Hematopoietic multipotent progenitor cell treated with erythropoietin and hydrocortisone succinate and interleukin-3 and kit ligand, for 15 days (in vitro differentiated cells): Measurements from ENCODE around the gene RIMS1.

Source experiments
- DNase-seq: peaks from one replicate; pipeline ENCODE4 v3.0.0-alpha.2; 2015; ENCODE audit warnings: low spot score

Gene RIMS1

DNA sequence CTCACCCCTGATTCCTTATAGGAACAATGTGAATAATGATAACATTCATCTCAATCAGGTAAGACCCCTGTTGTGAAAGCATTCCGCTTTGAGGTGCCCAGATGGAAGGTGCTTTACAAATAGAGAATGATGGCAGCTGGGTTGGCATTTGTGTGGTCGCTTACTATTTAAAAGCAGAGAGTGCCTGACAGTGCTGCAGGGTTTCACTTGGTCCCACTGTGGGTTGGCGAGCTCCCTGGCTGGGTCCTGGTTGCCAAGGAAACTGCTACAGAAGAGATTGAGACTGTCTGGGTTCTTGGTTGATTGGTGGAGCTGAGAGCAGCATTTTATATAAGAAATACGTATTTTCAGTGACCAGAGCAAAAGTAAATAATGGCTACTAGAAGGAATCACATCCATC, 528.3 kb downstream of the RIMS1 start:
- DNase-seq: no peak

DNA sequence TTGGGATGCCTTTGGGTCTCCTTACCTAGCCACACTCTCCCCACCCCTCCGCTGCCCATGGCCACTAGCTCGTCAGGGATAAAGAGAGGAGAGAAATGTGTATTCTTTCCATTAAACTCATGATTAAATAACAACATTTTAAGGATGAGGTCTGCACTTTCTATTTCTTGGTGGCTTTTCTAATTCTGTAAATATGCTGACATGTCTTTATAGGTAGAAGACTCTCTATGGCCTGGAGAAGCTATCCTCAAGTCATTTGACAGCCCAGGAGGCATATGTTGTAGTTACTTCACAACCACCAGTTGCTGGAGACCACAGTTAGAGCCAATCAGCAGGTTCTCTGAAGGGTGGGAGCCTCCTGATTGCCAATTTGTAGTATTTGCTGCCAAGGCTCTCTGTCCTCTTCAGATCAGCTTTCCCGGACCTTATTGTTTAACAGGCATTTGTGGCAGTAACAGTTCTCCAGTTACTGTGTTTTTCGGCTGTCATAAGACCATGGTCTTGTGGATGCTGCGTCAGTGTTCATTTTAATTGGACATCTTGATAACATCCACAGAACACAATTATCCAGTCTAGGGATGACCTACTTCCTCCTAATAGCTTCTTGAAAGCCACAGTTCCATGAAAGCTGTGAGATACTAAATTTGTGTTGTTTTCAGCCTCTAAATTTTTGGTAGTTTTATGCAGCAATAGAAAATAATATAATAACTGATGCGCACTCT, 530.6 kb downstream of the RIMS1 start:
- DNase-seq: no peak

DNA sequence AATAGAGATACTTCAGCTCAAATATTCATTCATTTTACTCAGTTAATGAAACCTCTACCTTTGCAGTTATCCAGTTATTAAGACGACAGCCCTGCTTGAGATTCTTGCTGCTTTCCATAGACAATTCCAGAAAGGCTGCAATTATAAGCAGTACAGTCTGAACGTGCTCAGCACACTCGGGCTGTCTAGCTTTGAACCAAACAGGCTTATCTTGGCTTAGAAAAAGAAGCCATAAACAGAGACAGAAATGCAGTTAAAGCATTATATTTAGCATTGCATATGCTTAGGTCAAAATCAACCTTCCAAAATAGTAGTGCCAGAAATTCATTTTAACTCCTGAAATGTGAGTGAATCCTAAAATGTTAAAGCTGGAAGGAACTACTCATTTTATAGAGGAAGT, 531.4 kb downstream of the RIMS1 start:
- DNase-seq: no peak

GRCh38 chr6:72418495-72418894, 532.1 kb downstream of the RIMS1 start:
- no peak for DNase-seq

DNA sequence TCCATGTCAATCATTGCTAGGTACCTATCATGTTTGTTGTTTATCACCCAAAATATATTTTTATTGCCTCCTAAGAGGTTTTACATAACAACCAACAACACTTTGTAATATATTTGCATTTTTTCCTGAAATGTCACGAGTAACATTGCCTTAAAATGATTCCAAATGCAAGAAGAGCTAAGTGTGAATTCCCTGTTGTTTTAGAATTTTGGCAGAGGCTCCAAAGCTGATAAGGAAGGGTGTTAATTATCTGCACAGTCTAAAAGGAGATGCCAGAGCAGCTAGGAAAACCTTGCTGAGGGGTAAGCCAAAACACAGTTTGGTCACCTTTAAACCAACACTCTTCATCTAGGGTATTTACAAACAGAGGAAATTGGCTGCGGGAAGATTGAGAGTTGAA, 533.6 kb downstream of the RIMS1 start:
- no peak for DNase-seq

- DNase-seq: no peak
These were observed 534.1 kb downstream of the RIMS1 start for GRCh38 chr6:72420409-72420808.

DNA sequence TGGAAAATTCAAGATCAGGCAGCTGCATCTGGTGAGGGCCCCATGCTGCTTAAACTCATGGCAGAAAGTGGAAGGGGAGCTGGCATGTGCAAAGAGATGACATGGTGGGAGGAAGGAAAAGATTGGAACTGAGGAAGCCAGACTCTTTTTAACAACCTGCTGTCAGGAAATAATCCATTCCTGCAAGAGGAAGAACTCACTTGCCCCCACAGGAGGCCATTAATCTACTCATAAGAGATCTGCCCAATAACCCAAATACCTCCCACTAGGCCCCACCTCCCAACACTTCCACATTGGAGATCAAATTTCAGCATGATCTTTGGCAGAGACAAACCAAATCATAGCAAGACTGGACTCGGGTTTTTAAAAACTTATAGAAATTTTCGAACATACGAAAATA, 535.0 kb downstream of the RIMS1 start:
- DNase-seq: no peak

- DNase-seq: no peak
These were observed 535.8 kb downstream of the RIMS1 start for GRCh38 chr6:72422171-72422570.

DNA sequence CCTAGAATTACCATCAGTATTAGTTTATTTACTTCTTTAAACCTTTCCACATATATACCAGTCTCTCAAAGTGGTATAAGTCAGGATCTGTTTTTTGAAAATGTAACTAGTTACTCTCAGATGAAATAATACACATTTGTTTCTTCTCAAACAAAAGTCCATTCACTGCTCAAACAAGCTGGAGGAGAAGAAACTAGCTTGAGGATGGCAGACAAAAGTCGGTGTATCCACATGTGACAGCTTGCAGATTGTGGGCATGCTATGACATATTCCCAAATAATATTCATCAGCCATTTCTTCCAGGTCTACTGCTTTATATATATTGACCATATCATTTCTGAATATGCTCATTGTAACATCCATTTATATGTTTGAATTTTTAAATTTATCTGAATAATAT, 538.1 kb downstream of the RIMS1 start:
- no peak for DNase-seq

GRCh38 chr6:72425003-72425681, 538.8 kb downstream of the RIMS1 start:
- no peak for DNase-seq

DNA sequence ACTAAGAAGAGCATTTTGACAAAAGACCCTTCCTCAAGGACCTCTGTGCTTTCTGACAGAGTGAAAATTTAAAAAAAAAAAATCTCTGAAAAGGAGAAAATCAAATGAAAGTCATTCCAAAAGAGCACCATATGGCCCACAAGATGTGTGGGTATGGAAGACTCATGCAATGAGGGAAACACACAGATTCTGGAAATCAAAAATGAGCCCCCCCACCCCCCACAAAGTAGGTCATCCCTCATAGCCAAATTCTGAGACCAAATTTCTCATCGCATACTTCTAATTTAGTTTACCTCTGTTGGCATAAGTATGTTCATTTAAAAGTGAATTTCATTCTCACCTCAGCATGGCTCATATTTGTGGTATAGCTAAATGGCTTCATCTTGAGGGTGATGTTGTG, 554.3 kb downstream of the RIMS1 start:
- no peak for DNase-seq

- no peak for DNase-seq
These were observed 560.1 kb downstream of the RIMS1 start for GRCh38 chr6:72446430-72446829.
